PC-9 (cell line): ENCODE measurements around the gene TRPT1. TPM values are rescaled to one million over a fixed set of nuclear protein-coding genes. Genes with fewer than 3 reads are reported as not detected.

Experiments
- BruUV-seq: library from RNA; stranded (reverse); fragments of 400-500 nt; replicated peaks from 2 replicates; lab custom pipeline; 2021; lab: Mats Ljungman, UMichigan
- CTCF ChIA-PET: fragments of 300-600 bp; sonication (Branson Sonifier 250); formaldehyde crosslinking; loops from one replicate; lab custom pipeline; 2022; ENCODE audit warnings: antibody characterized with exemption; lab: Charles Lee
- POLR2A ChIA-PET: fragments of 300-600 bp; sonication (Branson Sonifier 250); formaldehyde crosslinking; loops from one replicate; lab custom pipeline; 2022; ENCODE audit warnings: antibody characterized with exemption; ENCODE audit not compliant: unreplicated experiment; lab: Charles Lee
- DNase-seq, 2 experiments: peaks; one replicate each; pipeline versions ENCODE4 v3.0.0 to v3.0.0-alpha.2; 2015 to 2022; ENCODE audit warnings: mixed read lengths in 1 of 2
- H2AFZ ChIP-seq: fragments of 200-600 bp; sonication (generic); 2 replicates; pipeline ENCODE4 v1.8.1; 2017; ENCODE audit warnings: antibody characterized with exemption
- H3F3A ChIP-seq: fragments of 200-600 bp; sonication (generic); 2 replicates; pipeline ENCODE4 v1.8.1; 2017; ENCODE audit warnings: antibody characterized with exemption, mild to moderate bottlenecking, low read depth; ENCODE audit not compliant: insufficient read depth
- H3K27ac ChIP-seq: fragments of 200-600 bp; sonication (generic); 2 replicates; pipeline ENCODE4 v1.6.1; 2016; ENCODE audit warnings: mixed run types
- H3K27me3 ChIP-seq: fragments of 200-600 bp; sonication (generic); 2 replicates; pipeline ENCODE4 v1.6.1; 2016; ENCODE audit warnings: low read depth, mixed run types; ENCODE audit not compliant: insufficient read depth
- H3K36me3 ChIP-seq: fragments of 200-600 bp; sonication (generic); 2 replicates; pipeline ENCODE4 v1.6.1; 2016; ENCODE audit warnings: low read depth, mixed run types
- H3K4me1 ChIP-seq: fragments of 200-600 bp; sonication (generic); replicated peaks from 2 replicates; pipeline ENCODE4 v1.6.1; 2016; ENCODE audit warnings: mixed run types; ENCODE audit not compliant: insufficient read depth
- H3K4me2 ChIP-seq: fragments of 200-600 bp; sonication (generic); 2 replicates; pipeline ENCODE4 v1.6.1; 2017; ENCODE audit warnings: mixed run types
- H3K4me3 ChIP-seq: fragments of 200-600 bp; sonication (generic); 2 replicates; pipeline ENCODE4 v1.6.1; 2016; ENCODE audit warnings: mixed run types
- H3K79me2 ChIP-seq: fragments of 200-600 bp; sonication (generic); 2 replicates; pipeline ENCODE4 v1.6.1; 2017; ENCODE audit warnings: low read depth, mixed run types
- H3K9me2 ChIP-seq: fragments of 200-600 bp; sonication (generic); 2 replicates; pipeline ENCODE4 v1.8.1; 2017; ENCODE audit warnings: mild to moderate bottlenecking; ENCODE audit not compliant: insufficient read depth
- H3K9me3 ChIP-seq: fragments of 200-600 bp; sonication (generic); 2 replicates; pipeline ENCODE4 v1.8.1; 2016; ENCODE audit warnings: low read depth; ENCODE audit not compliant: insufficient read depth
- H4K20me1 ChIP-seq: fragments of 200-600 bp; sonication (generic); 2 replicates; pipeline ENCODE4 v1.8.1; 2017; ENCODE audit not compliant: insufficient read depth
- EZH2 ChIP-seq: fragments of 200-600 bp; sonication (generic); IDR thresholded peaks from 2 replicates; pipeline ENCODE4 v1.8.0; 2017; ENCODE audit warnings: antibody characterized with exemption, low read depth
- intact Hi-C: fragments of 100-400 bp; cut with micrococcal nuclease; formaldehyde crosslinking; loops from one replicate; pipeline ENCODE4 v1.10.0; 2022; ENCODE audit not compliant: unreplicated experiment
- total RNA-seq: library from RNA; stranded (reverse); gene quantifications from 2 replicates; pipeline ENCODE4 v1.2.3, GENCODE V29; 2021
- TF ChIP-seq, protein P1 (sequence below): fragments of 200-600 bp; sonication (generic); conservative IDR thresholded peaks from 2 replicates; pipeline ENCODE4 v1.6.1; 2017; ENCODE audit warnings: mixed run types, antibody characterized with exemption, mild to moderate bottlenecking, moderate library complexity

TRPT1 gene
- total RNA-seq, 1 experiment from 2014 or later: 55.2 TPM

DNA sequence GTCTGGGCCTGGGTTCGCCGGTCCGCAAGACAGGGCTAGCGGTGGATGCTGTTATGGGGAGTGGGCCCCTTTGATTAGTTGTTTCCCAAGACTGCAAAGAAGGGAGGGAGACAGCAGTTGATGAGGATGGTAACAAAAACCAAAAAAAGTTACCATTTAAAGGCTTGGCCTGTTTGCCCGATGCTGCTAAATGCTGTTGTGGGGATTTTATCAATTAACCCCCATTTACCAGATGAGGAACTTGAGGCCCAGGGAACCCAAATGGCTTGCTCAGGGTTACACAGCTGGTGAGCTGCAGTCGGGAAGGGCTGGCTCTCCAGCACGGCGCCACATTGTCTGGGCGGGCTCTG lies 3.4 kb downstream of the TRPT1 start:
- intact Hi-C loops: no loop called here
- H4K20me1 ChIP-seq: peaks cover 3% of the 10 kb centered on the region
- no TSS peak for BruUV-seq
- H2AFZ ChIP-seq: no peak overlapping the region
- CTCF ChIA-PET: interaction anchor here (0.6 kb wide), 1 partner anchor 277 kb away, joined by 6 read pairs; no protein-coding TSS in a partner anchor
- H3K36me3 ChIP-seq: no peaks in the 10 kb centered on the region
- H3K4me1 ChIP-seq: peaks cover 15% of the 10 kb centered on the region
- H3K4me3 ChIP-seq: no peak overlapping the region
- no peaks in the 10 kb centered on the region for H3K9me2 ChIP-seq
- no peak overlapping the region for H3K27ac ChIP-seq
- H3K79me2 ChIP-seq: peaks cover 27% of the 10 kb centered on the region
- H3K9me3 ChIP-seq: no peaks in the 10 kb centered on the region
- peaks cover 19% of the 10 kb centered on the region for H3F3A ChIP-seq
- H3K4me2 ChIP-seq: no peak overlapping the region
- POLR2A ChIA-PET: no interaction called here
- no peak for TF ChIP-seq EZH2
- TF ChIP-seq, protein P1, sequence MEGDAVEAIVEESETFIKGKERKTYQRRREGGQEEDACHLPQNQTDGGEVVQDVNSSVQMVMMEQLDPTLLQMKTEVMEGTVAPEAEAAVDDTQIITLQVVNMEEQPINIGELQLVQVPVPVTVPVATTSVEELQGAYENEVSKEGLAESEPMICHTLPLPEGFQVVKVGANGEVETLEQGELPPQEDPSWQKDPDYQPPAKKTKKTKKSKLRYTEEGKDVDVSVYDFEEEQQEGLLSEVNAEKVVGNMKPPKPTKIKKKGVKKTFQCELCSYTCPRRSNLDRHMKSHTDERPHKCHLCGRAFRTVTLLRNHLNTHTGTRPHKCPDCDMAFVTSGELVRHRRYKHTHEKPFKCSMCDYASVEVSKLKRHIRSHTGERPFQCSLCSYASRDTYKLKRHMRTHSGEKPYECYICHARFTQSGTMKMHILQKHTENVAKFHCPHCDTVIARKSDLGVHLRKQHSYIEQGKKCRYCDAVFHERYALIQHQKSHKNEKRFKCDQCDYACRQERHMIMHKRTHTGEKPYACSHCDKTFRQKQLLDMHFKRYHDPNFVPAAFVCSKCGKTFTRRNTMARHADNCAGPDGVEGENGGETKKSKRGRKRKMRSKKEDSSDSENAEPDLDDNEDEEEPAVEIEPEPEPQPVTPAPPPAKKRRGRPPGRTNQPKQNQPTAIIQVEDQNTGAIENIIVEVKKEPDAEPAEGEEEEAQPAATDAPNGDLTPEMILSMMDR: no peak
- no peaks in the 10 kb centered on the region for H3K27me3 ChIP-seq
- no peak for DNase-seq

DNA sequence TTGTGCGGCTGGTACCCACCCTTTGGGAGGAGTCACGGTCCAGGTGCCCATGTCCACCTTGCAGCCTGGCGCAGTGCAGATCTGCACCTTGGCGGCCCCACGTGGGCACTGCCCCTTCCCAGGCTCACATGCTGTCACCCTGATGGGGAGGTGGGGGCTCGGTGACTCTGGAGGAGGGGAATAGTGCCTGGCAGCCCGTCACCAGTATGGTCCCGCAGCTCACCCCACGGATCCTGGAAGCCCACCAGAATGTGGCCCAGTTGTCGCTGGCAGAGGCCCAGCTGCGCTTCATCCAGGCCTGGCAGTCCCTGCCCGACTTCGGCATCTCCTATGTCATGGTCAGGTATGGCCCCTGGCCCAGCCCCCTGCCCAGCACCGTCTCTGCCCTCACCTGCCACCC lies 5.2 kb downstream of the TRPT1 start:
- intact Hi-C loops: no loop called here
- no peak overlapping the region for H3K4me3 ChIP-seq
- no peaks in the 10 kb centered on the region for H3K36me3 ChIP-seq
- DNase-seq: no peak
- no peak overlapping the region for H3K4me2 ChIP-seq
- peaks cover 26% of the 10 kb centered on the region for H3F3A ChIP-seq
- H3K9me3 ChIP-seq: no peaks in the 10 kb centered on the region
- no peaks in the 10 kb centered on the region for H3K9me2 ChIP-seq
- H2AFZ ChIP-seq: no peak overlapping the region
- TF ChIP-seq, protein P1: no peak
- TF ChIP-seq EZH2: no peak
- ChIA-PET POLR2A (interaction anchor here (0.8 kb wide), 1 partner anchor 15 kb away, joined by 5 read pairs; no protein-coding TSS in a partner anchor), CTCF (no interaction called here)
- H3K27ac ChIP-seq: no peak overlapping the region
- H3K79me2 ChIP-seq: peaks cover 12% of the 10 kb centered on the region
- BruUV-seq: no TSS peak
- H3K4me1 ChIP-seq: peaks cover 8% of the 10 kb centered on the region
- no peaks in the 10 kb centered on the region for H3K27me3 ChIP-seq
- no peaks in the 10 kb centered on the region; the same call in 1 of the 2 replicates for H4K20me1 ChIP-seq

DNA sequence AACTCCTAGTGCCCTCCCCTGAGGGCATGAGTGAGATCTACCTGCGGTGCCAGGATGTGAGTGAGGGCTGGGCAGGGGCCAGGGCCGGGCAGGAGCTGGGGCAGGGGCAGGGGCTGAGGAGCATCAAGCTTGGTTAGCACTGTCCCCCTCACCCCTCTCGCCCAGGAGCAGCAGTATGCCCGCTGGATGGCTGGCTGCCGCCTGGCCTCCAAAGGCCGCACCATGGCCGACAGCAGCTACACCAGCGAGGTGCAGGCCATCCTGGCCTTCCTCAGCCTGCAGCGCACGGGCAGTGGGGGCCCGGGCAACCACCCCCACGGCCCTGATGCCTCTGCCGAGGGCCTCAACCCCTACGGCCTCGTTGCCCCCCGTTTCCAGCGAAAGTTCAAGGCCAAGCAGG lies 5.7 kb downstream of the TRPT1 start:
- Histone ChIP-seq H3K4me3 (no peak overlapping the region), H3K27ac (no peak overlapping the region), H3K9me3 (no peaks in the 10 kb centered on the region), H3F3A (peaks cover 30% of the 10 kb centered on the region), H4K20me1 (no peaks in the 10 kb centered on the region; the same call in 1 of the 2 replicates), H3K4me2 (no peak overlapping the region), H2AFZ (no peak overlapping the region), H3K9me2 (no peaks in the 10 kb centered on the region), H3K27me3 (no peaks in the 10 kb centered on the region), H3K4me1 (peaks cover 6% of the 10 kb centered on the region), H3K79me2 (peaks cover 7% of the 10 kb centered on the region), H3K36me3 (no peaks in the 10 kb centered on the region)
- ChIA-PET CTCF (no interaction called here), POLR2A (no interaction called here)
- BruUV-seq: no TSS peak
- TF ChIP-seq, protein P1: no peak
- TF ChIP-seq EZH2: no peak
- no peak for DNase-seq
- intact Hi-C loops: no loop called here
